ENCODE results near the gene FGG. TPM values are rescaled to one million over a fixed set of nuclear protein-coding genes. Genes with fewer than 3 reads are reported as not detected.

FGG gene
- total and polyA plus RNA-seq, 2 donors (not counting 3 experiments of a cell fraction or from before 2014, with no cell fraction given) = not detected

- Histone ChIP-seq H3K9me3 (replicated peaks; ENCODE audit: control insufficient read depth, insufficient read depth, low read length) (no peaks in the 10 kb centered on the region), H2AFZ (ENCODE audit: low read depth, low read length) (no peak overlapping the region), H3K4me1 (ENCODE audit: control insufficient read depth, extremely low read depth, insufficient read depth, low read length) (no peaks in the 10 kb centered on the region), H3K27me3 (ENCODE audit: control insufficient read depth in 2 of 2, insufficient read depth in 2 of 2, low read length in 2 of 2) (no peaks in the 10 kb centered on the region), H4K20me1 (replicated peaks; ENCODE audit: control insufficient read depth, extremely low read depth, insufficient read depth, low read length) (no peaks in the 10 kb centered on the region), H3K4me3 (replicated peaks in 1 of 3; ENCODE audit: insufficient read depth in 1 of 3, low read depth in 1 of 3, low read length in 3 of 3) (no peak overlapping the region), H3K36me3 (ENCODE audit: control insufficient read depth in 2 of 2, extremely low read depth in 1 of 2, insufficient read depth in 2 of 2, low read length in 2 of 2) (no peaks in the 10 kb centered on the region), H3K79me2 (ENCODE audit: control insufficient read depth, insufficient read depth, low read length) (no peaks in the 10 kb centered on the region), H3K9me1 (replicated peaks; ENCODE audit: control insufficient read depth, extremely low read depth, insufficient read depth, low read length) (no peaks in the 10 kb centered on the region), H3K9ac (replicated peaks; ENCODE audit: extremely low read depth, insufficient read depth, low read length) (no peak overlapping the region), H3K4me2 (ENCODE audit: insufficient read depth, low read length) (no peak overlapping the region), H3K27ac (ENCODE audit: insufficient read depth, low read depth, low read length) (no peak overlapping the region)
- intact Hi-C loops (cut with micrococcal nuclease) (no loop called here), dilution Hi-C loops (cut with MboI; ENCODE audit: extremely low pct_ligation_motif_present, low sequenced_read_pairs) (no loop called here)
- CTCF ChIA-PET = no interaction called here
- POLR2A ChIA-PET = no interaction called here
- TF ChIP-seq GATA2 (IDR thresholded peaks at IDR 0.05; ENCODE audit: insufficient read depth, insufficient read length, low read depth, low read length) (no peak), POLR2AphosphoS5 (IDR thresholded peaks at IDR 0.05; ENCODE audit: insufficient read depth, low read depth, low read length) (no peak), FOS (IDR thresholded peaks at IDR 0.05; ENCODE audit: borderline replicate concordance, insufficient read depth, low read length) (no peak), EZH2 (IDR thresholded peaks at IDR 0.05; ENCODE audit: borderline replicate concordance, low read depth, low read length, severe bottlenecking) (no peak), JUN (IDR thresholded peaks at IDR 0.05; ENCODE audit: borderline replicate concordance, insufficient read depth, insufficient read length, low read depth) (no peak), POLR2A (IDR thresholded peaks at IDR 0.05; ENCODE audit: low read depth, low read length) (no peak), MYC (IDR thresholded peaks at IDR 0.05; ENCODE audit: low read depth, low read length) (no peak), CTCF (IDR thresholded peaks at IDR 0.05; ENCODE audit: extremely low read depth in 1 of 2, insufficient read depth in 1 of 2, low read depth in 1 of 2, low read length in 2 of 2) (no peak)
- TF ChIP-seq, protein P1, sequence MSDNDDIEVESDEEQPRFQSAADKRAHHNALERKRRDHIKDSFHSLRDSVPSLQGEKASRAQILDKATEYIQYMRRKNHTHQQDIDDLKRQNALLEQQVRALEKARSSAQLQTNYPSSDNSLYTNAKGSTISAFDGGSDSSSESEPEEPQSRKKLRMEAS (IDR thresholded peaks at IDR 0.05; ENCODE audit: insufficient read depth, insufficient read length) = no peak
- FAIRE-seq (no peak), DNase-seq (ENCODE audit: low read depth, low spot score) (no peak)
- BruUV-seq (replicated peaks) = no TSS peak
Observed at GRCh38 chr4:154660052-154660451, 47.6 kb upstream of the FGG start.
